Mammary epithelial cell (primary cell): ENCODE data around the gene FBXW4.

Source experiments
- EZH2 ChIP-seq: IDR thresholded peaks from 2 replicates; pipeline ENCODE4 v1.6.1; 2012; ENCODE audit warnings: low read length, inconsistent platforms, borderline replicate concordance
- TF ChIP-seq, protein P1 (sequence below), 2 donors: IDR thresholded peaks in 1 of 2; conservative IDR thresholded peaks in 1 of 2; 2 replicates each; pipeline ENCODE4 v1.5.1; 2011 to 2012; ENCODE audit warnings: inconsistent platforms in 2 of 2, low read length in 2 of 2, mild to moderate bottlenecking in 2 of 2, control low read depth in 1 of 2, low read depth in 1 of 2; ENCODE audit not compliant: insufficient read depth in 1 of 2; ENCODE audit errors: extremely low read depth in 1 of 2

- TF ChIP-seq EZH2: no peak
- TF ChIP-seq, protein P1, sequence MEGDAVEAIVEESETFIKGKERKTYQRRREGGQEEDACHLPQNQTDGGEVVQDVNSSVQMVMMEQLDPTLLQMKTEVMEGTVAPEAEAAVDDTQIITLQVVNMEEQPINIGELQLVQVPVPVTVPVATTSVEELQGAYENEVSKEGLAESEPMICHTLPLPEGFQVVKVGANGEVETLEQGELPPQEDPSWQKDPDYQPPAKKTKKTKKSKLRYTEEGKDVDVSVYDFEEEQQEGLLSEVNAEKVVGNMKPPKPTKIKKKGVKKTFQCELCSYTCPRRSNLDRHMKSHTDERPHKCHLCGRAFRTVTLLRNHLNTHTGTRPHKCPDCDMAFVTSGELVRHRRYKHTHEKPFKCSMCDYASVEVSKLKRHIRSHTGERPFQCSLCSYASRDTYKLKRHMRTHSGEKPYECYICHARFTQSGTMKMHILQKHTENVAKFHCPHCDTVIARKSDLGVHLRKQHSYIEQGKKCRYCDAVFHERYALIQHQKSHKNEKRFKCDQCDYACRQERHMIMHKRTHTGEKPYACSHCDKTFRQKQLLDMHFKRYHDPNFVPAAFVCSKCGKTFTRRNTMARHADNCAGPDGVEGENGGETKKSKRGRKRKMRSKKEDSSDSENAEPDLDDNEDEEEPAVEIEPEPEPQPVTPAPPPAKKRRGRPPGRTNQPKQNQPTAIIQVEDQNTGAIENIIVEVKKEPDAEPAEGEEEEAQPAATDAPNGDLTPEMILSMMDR (conservative IDR thresholded peaks at IDR 0.05 in 1 of 2, IDR thresholded peaks at IDR 0.05 in 1 of 2; ENCODE audit: extremely low read depth in 1 of 2, insufficient read depth in 1 of 2, low read depth in 1 of 2, low read length in 2 of 2): no peak
Measured at GRCh38 chr10:101726115-101726387, 31.1 kb upstream of the FBXW4 start.
